ENCODE measurements around the gene RANGRF.

Gene RANGRF

GRCh38 chr17:8285270-8286181 lies 2.9 kb upstream of the RANGRF start:
- H3K27ac ChIP-seq: no peak overlapping the region
- TF ChIP-seq, protein P1, sequence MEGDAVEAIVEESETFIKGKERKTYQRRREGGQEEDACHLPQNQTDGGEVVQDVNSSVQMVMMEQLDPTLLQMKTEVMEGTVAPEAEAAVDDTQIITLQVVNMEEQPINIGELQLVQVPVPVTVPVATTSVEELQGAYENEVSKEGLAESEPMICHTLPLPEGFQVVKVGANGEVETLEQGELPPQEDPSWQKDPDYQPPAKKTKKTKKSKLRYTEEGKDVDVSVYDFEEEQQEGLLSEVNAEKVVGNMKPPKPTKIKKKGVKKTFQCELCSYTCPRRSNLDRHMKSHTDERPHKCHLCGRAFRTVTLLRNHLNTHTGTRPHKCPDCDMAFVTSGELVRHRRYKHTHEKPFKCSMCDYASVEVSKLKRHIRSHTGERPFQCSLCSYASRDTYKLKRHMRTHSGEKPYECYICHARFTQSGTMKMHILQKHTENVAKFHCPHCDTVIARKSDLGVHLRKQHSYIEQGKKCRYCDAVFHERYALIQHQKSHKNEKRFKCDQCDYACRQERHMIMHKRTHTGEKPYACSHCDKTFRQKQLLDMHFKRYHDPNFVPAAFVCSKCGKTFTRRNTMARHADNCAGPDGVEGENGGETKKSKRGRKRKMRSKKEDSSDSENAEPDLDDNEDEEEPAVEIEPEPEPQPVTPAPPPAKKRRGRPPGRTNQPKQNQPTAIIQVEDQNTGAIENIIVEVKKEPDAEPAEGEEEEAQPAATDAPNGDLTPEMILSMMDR (IDR thresholded peaks at IDR 0.05): no peak
- no peak for DNase-seq (ENCODE audit: low spot score)

GRCh38 chr17:8287651-8288335 lies 677 bp upstream of the RANGRF start:
- TF ChIP-seq, protein P1 (IDR thresholded peaks at IDR 0.05): no peak
- peak overlapping the region; percentile 82 for H3K4me3 ChIP-seq
- H3K27ac ChIP-seq: peak overlapping the region; percentile 95 to 96
- DNase-seq (ENCODE audit: low spot score): no peak

More at GRCh38 chr17:8285270-8286181, 2.9 kb upstream of the RANGRF start:
- no peak overlapping the region for H3K4me3 ChIP-seq

DNA sequence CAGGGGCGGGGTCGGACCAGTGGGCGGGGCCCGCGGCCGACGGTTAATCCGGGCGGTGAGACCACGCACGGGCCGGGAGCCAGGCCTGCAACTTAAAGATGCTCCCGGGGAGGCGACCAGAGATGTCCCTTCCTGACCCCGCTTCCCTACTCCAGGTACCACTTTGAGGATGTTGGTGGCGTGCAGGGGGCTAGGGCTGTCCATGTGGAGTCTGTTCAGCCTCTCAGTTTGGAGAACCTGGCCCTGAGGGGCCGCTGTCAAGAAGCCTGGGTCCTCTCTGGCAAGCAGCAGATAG lies 580 bp downstream of the RANGRF start:
- TF ChIP-seq, protein P1 (IDR thresholded peaks at IDR 0.05): no peak
- Histone ChIP-seq H3K4me3 (peak overlapping the region; percentile 82), H3K27ac (peak overlapping the region; percentile 95 to 96)
- no peak for DNase-seq (ENCODE audit: low spot score)

GRCh38 chr17:8290043-8290442 lies 1.6 kb downstream of the RANGRF start:
- DNase-seq (ENCODE audit: low spot score): no peak
- TF ChIP-seq, protein P1 (IDR thresholded peaks at IDR 0.05): no peak
- H3K4me3 ChIP-seq: no peak overlapping the region
- no peak overlapping the region for H3K27ac ChIP-seq

- Histone ChIP-seq H3K27ac (no peak overlapping the region), H3K4me3 (no peak overlapping the region)
- TF ChIP-seq, protein P1 (IDR thresholded peaks at IDR 0.05): no peak
- DNase-seq (ENCODE audit: low spot score): no peak
Measured at GRCh38 chr17:8292639-8293395, 4.3 kb downstream of the RANGRF start.

DNA sequence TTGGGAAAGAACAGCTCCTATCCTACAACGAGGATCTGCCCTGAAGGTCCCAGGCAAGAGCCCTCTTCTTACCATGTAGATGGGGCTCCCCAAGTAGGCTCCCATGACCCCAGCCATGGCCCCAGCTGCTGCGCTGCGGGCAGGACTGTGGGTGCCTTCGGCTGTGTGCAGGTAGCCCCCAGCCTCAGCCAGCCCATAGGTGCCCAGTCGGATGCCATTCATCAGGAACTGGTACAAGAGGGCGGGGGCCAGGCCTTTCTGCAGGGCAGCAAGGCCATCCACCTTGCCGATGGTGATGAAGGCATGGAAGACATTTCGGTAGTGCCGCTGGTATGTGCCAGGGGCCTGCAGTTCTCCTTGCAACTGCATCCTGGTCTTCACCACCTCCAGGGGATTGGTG lies 5.9 kb downstream of the RANGRF start:
- no peak for DNase-seq (ENCODE audit: low spot score)
- H3K27ac ChIP-seq: peak overlapping the region in 1 of 2 donors; percentile 91
- TF ChIP-seq, protein P1 (IDR thresholded peaks at IDR 0.05): no peak
- H3K4me3 ChIP-seq: peak overlapping the region; percentile 78

Data from coronary artery (tissue), 2 donors.